Lower lobe of right lung (tissue), 2 donors: ENCODE results near the gene PSMD8. TPM values are rescaled to one million over a fixed set of nuclear protein-coding genes. Genes with fewer than 3 reads are reported as not detected.

Experiments
- ATAC-seq, 2 donors: fragments of 200-7000 bp; cut with Tn5 transposase; one replicate each; pipeline ENCODE4 v1.9.1; 2020 to 2022; ENCODE audit warnings: mild to moderate bottlenecking in 2 of 2, moderate library complexity in 2 of 2
- DNase-seq: peaks from one replicate; pipeline ENCODE4 v3.0.0-alpha.2; 2020
- H3K27ac ChIP-seq: fragments of 200-600 bp; one replicate; pipeline ENCODE4 v1.8.0; 2022
- H3K27me3 ChIP-seq: fragments of 200-600 bp; one replicate; pipeline ENCODE4 v1.8.0; 2022; ENCODE audit warnings: low read depth
- H3K36me3 ChIP-seq: fragments of 200-600 bp; one replicate; pipeline ENCODE4 v1.8.0; 2022; ENCODE audit warnings: mild to moderate bottlenecking
- H3K4me1 ChIP-seq: fragments of 200-600 bp; one replicate; pipeline ENCODE4 v1.8.0; 2022
- H3K4me3 ChIP-seq: fragments of 200-600 bp; one replicate; pipeline ENCODE4 v1.8.0; 2022; ENCODE audit warnings: mild to moderate bottlenecking
- H3K9me3 ChIP-seq: fragments of 200-600 bp; one replicate; pipeline ENCODE4 v1.8.0; 2022
- intact Hi-C: fragments of 100-400 bp; cut with DNase I; formaldehyde crosslinking; loops from one replicate; pipeline ENCODE4 v1.11.0; 2022
- total RNA-seq: library from RNA; stranded (reverse); fragmentation: NEBNext Ultra II Directional; extraction: Animal tissue kit (Norgen Biotek cat#: 25700); gene quantifications from one replicate; pipeline ENCODE4 v1.2.1, GENCODE V29; 2021
- TF ChIP-seq, protein P1 (sequence below): fragments of 200-600 bp; IDR thresholded peaks from one replicate; pipeline ENCODE4 v1.8.0; 2022; ENCODE audit warnings: antibody characterized with exemption, mild to moderate bottlenecking
- donor health status: DM: no; HTN: yes; CAD: no; lungs with severe emphysema.

Gene PSMD8
- total RNA-seq, 1 donor from 2014 or later, result 113 TPM

DNA sequence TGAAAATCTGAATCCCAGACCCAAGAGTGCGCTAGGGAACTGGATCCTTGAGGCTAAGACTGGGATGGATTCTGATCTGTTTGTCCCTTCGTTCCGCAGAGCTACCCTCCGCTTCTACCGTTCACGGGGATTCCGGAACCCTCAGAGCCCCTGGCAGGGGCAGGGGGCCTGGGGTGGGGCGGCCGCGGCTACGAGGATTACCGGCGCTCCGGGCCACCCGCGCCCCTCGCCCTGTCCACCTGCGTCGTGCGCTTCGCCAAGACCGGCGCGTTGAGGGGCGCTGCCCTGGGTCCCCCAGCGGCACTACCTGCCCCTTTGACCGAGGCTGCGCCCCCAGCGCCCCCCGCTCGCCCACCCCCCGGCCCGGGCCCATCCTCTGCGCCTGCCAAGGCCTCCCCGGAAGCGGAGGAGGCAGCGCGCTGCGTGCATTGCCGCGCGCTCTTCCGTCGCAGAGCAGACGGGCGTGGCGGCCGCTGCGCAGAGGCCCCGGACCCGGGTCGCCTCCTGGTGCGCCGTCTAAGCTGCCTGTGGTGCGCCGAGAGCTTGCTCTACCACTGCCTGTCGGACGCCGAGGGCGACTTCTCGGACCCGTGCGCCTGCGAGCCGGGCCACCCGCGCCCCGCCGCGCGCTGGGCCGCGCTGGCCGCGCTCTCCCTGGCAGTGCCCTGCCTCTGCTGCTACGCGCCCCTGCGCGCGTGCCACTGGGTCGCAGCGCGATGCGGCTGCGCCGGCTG lies 21.2 kb downstream of the PSMD8 start:
- Histone ChIP-seq H3K36me3 (no peaks in the 10 kb centered on the region), H3K4me1 (no peaks in the 10 kb centered on the region), H3K27ac (no peak overlapping the region), H3K27me3 (peaks cover 59% of the 10 kb centered on the region), H3K4me3 (peak overlapping the region; percentile 25), H3K9me3 (no peaks in the 10 kb centered on the region)
- TF ChIP-seq, protein P1, sequence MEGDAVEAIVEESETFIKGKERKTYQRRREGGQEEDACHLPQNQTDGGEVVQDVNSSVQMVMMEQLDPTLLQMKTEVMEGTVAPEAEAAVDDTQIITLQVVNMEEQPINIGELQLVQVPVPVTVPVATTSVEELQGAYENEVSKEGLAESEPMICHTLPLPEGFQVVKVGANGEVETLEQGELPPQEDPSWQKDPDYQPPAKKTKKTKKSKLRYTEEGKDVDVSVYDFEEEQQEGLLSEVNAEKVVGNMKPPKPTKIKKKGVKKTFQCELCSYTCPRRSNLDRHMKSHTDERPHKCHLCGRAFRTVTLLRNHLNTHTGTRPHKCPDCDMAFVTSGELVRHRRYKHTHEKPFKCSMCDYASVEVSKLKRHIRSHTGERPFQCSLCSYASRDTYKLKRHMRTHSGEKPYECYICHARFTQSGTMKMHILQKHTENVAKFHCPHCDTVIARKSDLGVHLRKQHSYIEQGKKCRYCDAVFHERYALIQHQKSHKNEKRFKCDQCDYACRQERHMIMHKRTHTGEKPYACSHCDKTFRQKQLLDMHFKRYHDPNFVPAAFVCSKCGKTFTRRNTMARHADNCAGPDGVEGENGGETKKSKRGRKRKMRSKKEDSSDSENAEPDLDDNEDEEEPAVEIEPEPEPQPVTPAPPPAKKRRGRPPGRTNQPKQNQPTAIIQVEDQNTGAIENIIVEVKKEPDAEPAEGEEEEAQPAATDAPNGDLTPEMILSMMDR, result no peak
- DNase-seq (no peak), ATAC-seq (peak in 1 of 2 donors; percentile 16)
- intact Hi-C loops, result no loop called here

DNA sequence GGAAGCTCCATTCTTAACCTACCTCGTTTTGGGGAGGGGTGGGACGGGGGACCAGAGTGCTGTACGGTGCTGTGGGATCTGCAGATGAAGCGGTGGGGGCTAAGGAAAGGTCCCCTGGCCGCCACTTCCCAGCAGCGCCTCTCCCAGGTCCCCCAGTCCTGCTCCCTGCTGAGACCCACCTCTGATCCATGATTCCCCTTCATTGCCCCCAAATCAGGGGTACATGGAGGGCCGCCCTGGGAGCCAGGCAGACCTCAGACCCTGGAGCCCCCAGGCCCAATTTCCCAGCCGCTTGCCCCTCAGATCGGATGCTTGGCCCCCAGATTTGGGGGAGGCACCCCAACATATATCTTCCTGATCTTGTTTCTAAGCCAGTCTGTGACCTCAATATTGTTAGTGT lies 24.7 kb downstream of the PSMD8 start:
- H3K9me3 ChIP-seq, result no peaks in the 10 kb centered on the region
- H3K4me3 ChIP-seq, result no peak overlapping the region
- peaks cover 58% of the 10 kb centered on the region for H3K27me3 ChIP-seq
- no peak for ATAC-seq
- TF ChIP-seq, protein P1, result no peak
- intact Hi-C loops, result no loop called here
- DNase-seq, result no peak
- no peaks in the 10 kb centered on the region for H3K36me3 ChIP-seq
- H3K27ac ChIP-seq, result no peak overlapping the region
- peaks cover 8% of the 10 kb centered on the region for H3K4me1 ChIP-seq

DNA sequence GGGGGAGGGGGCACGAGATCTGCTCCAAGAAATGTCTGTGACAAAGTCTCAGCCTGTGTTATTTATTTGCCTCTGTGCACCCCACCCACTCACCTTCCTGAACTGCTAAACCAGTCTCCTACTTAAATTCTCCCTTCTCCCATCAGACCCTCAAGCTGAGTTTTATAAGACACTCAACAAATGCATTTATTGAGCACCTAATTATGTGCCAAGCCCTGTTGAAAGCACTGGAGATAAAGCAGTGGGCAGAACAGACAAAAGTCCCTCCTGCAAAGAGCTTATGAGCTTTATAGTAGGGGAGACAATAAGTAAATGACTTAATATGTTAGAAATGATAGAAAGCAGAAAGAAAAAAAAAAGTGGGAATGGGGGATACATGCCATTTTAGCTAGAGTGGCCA lies 25.2 kb downstream of the PSMD8 start:
- ATAC-seq (no peak), DNase-seq (no peak)
- intact Hi-C loops, result no loop called here
- Histone ChIP-seq H3K27me3 (peaks cover 54% of the 10 kb centered on the region), H3K4me3 (no peak overlapping the region), H3K27ac (no peak overlapping the region), H3K9me3 (no peaks in the 10 kb centered on the region), H3K36me3 (no peaks in the 10 kb centered on the region), H3K4me1 (peaks cover 12% of the 10 kb centered on the region)
- TF ChIP-seq, protein P1, result no peak

DNA sequence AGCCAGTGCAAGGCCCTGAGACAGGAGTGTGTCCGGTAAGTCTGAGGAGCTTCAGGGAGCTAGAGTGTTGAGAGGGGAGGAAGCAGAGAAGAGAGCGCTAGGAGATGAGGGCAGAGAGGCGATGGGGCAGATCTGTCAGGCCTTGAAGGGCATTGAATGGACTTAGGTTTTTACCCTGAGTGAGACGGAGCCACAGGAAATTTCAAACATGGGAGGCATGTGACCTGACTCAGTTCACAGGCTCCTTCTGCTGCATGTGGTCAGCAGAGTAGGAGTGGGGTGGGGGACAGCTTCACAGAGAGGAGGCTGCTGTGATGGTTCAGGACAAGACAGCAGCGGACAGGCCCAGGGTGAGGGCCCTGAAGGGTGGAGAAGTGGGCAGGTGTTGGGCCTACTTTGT lies 26.0 kb downstream of the PSMD8 start:
- Histone ChIP-seq H3K27ac (no peak overlapping the region), H3K9me3 (no peaks in the 10 kb centered on the region), H3K4me3 (no peak overlapping the region), H3K36me3 (peaks cover 7% of the 10 kb centered on the region), H3K4me1 (peaks cover 12% of the 10 kb centered on the region), H3K27me3 (peaks cover 46% of the 10 kb centered on the region)
- TF ChIP-seq, protein P1, result no peak
- intact Hi-C loops, result no loop called here
- DNase-seq (no peak), ATAC-seq (no peak)

DNA sequence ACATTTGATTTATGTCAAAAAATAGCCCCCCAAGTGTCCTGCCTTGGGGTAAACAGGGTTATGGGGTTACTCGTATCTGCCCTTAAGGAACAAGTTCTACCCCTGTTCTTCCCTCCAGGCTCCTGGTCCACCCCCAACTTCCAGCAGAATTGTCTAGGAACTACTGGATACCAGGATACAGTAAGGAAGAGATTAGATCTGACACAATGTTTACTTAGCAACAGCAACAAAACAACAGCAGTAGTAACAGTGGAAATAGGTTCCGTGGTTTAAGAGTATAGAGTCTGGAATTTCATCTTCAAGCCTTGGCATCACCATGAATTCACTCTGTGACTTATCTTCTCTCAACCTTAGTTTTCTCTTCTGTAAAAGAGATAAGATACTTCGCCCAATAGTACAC lies 26.8 kb downstream of the PSMD8 start:
- Histone ChIP-seq H3K4me3 (no peak overlapping the region), H3K27ac (no peak overlapping the region), H3K27me3 (peaks cover 38% of the 10 kb centered on the region), H3K36me3 (peaks cover 13% of the 10 kb centered on the region), H3K4me1 (peaks cover 12% of the 10 kb centered on the region), H3K9me3 (no peaks in the 10 kb centered on the region)
- TF ChIP-seq, protein P1, result no peak
- intact Hi-C loops, result no loop called here
- DNase-seq, result no peak
- no peak for ATAC-seq
